ENCODE results near the gene TSC22D1.

Gene TSC22D1

GRCh38 chr13:44449999-44450821 is 125.9 kb downstream of the TSC22D1 start:
- no peak for DNase-seq

- no peak for DNase-seq
Observed at GRCh38 chr13:44448875-44449274, 127.3 kb downstream of the TSC22D1 start.

DNA sequence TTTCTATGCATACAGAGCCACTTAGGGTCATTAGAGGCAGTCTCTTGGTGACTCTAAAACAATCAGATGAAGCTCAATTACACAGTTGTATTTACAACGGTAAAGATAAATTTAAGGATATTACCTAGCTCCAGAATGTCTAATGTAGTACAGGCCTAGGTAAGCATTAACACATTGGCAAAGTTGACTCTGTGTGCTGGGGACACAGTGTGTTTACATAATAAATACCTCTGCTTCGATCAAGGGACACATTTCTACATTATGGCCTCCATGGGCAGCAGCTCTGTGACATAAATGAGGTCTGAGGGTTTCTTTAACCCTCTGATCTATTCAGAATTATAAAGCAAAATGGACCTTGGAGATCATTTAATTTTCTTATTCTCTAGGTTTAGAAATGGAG is 127.8 kb downstream of the TSC22D1 start:
- no peak for DNase-seq

DNA sequence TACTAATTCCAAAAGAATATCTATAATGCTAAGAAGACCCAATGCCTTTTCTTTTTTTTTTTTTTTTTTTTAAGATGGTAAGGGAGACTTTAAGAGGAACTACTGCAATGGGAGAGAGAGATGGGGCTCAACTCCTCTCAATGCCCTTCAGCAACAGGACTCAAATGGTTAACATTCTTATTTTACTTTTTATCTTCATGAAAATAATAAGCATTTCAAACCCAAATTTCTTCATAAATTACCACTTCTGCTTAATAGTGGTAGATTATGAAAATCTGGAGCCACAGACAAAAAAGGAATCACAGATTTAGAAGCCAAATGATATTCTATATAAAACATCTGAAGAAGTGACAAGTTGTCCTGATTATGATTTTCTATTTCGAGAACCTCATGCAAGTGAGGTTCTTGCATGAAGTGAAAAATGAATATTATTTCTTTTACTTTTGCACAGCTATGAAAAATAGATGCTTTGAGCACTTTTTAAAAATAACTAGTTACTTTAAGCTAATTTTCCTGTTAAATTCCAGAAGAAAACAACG is 128.3 kb downstream of the TSC22D1 start:
- DNase-seq: no peak

DNA sequence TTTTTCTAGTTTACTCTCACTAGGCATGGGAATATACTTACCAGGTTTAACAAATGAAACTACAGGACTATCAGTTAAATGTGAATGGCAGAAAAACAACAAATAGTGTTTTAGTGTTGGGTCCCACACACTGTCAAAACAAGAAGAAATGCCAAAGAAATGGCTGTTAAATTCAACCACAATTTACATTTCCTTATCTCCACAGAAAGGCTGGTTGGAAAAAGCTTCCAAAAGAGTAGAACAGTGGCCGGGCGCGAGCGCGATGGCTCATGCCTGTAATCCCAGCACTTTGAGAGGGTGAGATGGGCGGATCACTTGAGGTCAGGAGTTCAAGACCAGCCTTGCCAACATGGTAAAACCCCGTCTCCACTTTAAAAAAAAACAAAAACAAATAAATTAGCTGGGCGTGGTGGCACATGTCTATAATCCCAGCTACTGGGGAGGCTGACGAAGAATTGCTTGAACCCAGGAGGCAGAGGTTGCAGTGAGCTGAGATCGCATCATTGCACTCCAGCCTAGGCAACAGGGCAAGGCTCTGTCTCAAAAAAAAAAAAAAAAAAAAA is 136.0 kb downstream of the TSC22D1 start:
- no peak for DNase-seq

DNA sequence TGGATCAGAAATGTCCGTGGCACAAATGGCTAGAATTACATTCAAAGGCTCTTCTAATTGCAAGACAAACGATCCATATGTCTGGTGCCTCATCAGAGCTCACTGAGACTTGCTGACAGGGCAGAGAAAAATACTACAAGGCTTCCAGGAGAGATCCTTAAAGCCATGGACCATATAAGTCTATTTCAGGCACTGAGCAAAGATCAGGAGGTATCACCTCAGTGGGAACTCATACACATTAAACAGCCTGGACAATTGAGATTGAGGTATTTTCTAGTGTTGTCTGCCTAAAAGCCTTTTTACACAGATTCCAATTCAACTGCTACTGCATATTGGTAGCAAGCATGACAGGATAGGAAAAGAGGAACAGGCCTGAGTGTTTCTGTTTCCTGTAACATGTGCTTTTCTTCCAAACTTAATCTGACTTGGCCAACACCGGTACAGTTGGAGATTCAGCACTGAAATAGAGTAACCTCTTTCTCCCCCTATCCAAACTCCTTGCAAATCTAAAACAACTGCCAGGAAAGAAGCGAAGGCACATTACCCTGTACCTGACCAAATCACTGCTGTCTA is 136.6 kb downstream of the TSC22D1 start:
- no peak for DNase-seq

GRCh38 chr13:44438234-44438579 is 137.9 kb downstream of the TSC22D1 start:
- no peak for DNase-seq

DNA sequence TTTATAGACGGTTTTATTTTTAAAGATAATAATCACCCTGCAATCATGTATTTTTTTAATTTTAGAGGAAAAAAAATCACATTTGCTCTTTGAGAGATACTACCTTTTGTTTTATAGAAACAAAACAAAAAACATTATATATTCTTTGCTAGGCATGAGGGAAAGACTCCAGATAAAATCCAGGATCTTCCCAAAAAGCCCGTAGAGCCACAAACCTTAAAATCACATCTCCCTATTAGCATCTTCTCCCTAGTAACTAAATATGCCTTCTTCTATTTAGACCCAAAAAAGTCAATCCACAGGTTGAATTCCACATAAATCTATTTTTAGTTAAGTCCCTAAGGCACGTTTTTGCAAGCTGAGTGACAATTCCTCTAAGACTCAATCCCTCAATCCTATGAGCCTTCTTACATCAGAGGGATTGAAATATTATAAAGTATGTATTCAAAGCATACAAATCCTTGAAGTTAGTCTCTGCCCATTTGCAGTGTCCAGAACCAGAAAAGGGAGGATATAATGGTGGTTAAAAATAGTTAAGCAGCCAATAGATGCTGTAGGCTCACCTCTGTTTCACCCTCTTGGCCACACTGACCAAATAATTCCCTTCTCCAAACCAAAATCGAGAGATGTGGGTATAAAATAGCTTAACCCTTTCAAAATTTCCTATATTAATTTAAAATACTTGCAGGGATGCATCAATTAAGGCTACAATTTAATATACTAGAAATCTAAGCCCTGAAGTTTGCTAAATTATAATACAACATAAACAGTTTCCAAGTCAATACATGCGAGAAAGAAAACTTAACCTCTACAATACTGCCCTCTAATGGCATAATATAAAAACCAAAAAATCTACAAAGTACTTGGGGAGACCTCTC is 138.5 kb downstream of the TSC22D1 start:
- DNase-seq: no peak

DNA sequence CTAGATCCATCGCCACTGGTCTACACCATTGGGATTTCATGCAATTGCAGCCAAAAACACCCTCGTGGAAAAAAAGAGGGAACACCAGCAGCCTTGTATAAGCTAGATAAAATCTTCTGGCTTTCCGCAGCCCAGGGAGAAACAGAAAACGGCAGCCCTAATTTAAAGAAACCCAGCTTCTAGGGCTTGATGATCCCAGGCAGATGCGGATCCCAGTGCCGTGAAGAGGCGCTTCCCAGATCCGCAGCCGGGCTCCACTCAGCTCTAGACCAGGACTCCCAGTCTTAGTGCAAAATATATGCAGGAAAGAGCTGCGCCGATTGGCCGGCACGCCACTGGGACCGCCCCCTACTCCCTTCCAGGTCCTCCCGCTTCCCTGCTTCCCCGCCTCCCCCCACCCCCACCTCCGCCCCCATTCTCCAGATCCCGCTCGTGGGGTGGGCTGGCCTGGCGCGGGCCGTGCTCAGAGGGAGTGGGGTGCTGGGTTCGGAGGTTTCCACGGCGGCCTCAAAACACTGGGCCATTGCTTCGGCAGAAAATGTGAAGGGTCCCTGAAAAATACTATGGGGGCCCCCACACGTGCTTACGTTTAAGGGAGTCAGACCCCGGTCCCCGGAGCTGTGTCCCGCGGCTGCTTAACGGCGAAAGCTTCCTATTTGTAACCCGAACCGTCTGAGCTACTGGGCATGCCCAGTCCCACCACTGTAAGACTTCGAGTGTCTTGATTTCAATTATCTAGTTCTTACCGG is 139.4 kb downstream of the TSC22D1 start:
- peak; percentile 13 to 32 for DNase-seq

DNA sequence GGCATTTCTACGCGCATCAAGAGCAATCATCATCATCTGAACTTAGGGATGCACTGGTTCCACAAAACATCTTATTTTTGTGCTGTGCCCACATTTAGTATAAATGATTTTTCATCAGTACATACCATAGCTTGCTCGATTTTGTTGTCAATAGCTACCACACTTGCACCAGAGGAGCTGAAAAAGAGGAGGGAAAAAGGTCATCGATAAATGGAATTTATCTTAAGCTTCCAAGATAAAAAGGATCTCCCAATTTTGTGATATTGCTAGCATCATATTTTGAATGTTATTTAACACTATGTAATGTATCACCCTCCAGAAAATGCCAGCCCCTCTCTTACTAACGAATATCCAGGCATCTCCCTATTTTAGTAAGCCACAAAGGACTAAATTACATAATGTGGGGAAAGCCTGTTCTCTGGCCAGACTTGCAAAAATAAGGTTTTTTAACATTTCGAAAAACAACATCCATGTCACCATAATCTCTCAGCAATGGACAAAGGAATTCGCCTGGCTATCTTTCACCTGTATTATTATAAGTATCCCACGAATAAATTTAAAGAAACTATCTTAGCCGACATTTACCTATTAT is 140.1 kb downstream of the TSC22D1 start:
- no peak for DNase-seq

DNA sequence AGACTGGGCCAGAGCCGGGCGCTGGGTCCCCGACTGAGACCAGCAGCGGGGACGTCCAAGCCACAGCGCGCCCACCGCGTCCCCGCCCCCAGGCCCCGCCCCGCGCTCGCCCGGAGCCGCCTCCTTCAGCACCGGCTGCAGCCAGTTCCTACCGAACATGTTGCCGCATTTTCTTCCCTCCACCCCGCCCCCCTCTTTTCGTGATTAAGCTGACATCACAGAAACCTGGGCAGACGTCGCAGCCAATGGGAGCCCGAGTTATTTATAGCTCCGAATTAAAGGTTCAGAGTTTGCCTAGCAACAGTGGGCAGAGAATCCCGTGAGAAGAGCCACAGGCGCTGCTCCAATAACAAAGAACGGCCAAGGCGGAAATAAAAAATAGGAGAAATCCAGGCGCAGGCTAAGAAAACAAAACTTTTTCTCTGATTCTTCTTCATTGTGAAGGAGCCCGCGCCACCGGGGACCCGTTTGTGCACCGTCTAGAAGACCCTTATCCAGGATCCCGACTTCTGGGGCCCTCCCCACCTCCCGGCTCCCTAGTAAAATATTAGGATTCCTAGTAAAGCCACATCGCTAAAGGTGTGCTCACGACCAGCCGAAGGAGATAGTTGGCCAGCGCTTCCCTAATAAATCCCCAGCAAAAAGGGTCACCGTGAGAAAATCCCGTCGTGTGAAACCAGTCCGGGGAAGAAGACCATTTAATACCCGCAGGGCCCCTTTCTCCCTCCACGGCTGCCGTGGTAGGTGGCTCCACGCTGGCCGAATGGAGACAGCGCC is 140.8 kb downstream of the TSC22D1 start:
- peak; percentile 85 to 86 for DNase-seq

DNA sequence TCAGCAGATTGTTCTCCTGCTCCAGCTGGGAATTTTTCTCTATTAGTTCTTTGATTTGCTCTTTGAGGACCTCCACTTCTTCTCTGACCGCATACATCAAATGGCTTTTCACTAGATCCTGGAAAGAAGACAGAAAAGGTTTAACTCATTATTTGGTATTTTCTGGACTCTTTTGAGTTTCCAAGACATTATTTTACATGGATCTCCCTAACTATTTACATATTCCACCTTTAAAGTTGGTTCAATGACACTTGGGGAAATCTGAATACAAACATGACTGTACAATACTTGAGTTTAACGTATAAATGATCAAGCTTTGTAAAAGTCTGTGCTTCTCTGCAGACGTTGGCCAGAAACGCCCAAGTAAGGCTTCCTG is 141.4 kb downstream of the TSC22D1 start:
- no peak for DNase-seq

- DNase-seq: no peak
Observed at GRCh38 chr13:44433863-44434765, 142.0 kb downstream of the TSC22D1 start.

GRCh38 chr13:44432650-44433049 is 143.5 kb downstream of the TSC22D1 start:
- no peak for DNase-seq

GRCh38 chr13:44431150-44431549 is 145.0 kb downstream of the TSC22D1 start:
- DNase-seq: no peak

GRCh38 chr13:44429311-44429710 is 146.8 kb downstream of the TSC22D1 start:
- no peak for DNase-seq

DNA sequence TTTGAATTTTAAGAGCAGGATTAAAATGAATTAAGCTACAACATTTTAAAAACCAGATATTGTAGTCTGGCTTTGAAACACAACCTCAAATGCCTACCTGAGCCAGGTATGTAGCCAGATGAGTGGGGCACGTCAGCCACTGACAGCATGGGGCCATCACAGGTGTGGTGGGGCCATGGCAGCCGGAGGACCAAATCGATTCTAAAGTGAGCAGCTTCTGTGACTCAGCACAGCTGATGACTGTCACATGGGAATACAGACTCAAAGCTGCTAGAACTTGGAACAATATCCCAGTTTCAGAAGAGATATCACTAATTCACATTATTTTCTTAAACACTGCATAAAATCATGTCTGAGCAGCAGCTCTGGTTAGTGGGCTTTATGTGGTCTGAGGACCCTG is 149.7 kb downstream of the TSC22D1 start:
- no peak for DNase-seq

DNA sequence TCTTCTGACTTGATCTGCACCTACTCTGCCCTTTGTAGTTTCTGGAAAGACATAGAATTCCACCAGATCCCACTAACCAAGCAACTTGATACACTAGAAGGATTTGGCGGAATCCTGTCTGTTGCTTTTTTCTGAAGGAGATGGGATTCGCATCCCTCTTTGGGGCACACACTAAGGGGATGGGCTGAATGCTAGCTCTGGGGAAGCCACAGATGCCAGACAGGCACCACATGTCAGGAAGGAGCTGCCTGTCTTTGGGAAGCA is 150.4 kb downstream of the TSC22D1 start:
- DNase-seq: no peak

GRCh38 chr13:44425041-44425814 is 150.9 kb downstream of the TSC22D1 start:
- DNase-seq: no peak

- DNase-seq: no peak
Observed at GRCh38 chr13:44423824-44424223, 152.3 kb downstream of the TSC22D1 start.
